IPS DF 19.7 (cell line): ENCODE results near the gene IRF2BP2.

Experiments used
- DNase-seq: peaks from one replicate; pipeline ENCODE4 v3.0.0-alpha.2; 2013; ENCODE audit warnings: low read depth, low spot score

Gene IRF2BP2

DNA sequence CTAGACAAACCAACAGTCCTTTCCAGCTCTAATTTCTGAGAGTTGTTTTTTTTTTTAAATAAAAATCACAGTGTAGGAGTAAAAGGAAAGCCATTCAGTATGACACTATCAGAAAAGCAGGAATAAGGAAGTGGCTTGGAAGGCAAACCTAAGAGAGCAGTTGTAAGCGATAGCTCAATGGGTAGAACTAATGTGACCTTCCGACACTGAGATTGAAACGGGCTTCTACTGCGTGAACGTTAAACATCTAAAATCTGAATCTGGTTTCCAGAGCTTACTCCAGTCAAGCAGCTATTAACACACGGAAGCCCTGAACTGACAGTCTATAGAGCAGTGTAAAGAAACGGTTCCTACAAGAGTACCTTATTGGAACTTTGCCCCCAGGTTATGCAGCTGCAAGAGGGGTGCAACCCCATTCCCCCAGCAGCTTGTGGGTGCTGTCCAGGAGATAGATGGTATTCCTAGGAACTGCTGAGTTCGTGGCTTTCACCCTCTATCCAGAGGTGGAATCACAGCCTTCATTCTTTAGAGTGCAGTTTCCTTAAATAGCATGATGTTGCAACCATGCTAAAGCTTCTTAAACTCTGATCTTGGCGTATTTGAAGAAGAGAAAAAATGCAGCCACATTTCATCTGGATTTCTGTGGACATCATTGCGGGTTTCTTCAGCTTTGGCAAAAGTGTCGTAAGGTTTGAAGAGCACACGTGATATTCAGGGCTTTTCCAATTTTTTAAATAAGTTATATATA lies 3.3 kb upstream of the IRF2BP2 start:
- no peak for DNase-seq

GRCh38 chr1:234612352-234613127 lies 2.6 kb upstream of the IRF2BP2 start:
- DNase-seq: no peak

- no peak for DNase-seq
These were observed 1.9 kb upstream of the IRF2BP2 start for GRCh38 chr1:234611847-234612351.

GRCh38 chr1:234611225-234611846 lies 1.4 kb upstream of the IRF2BP2 start:
- peak; percentile 86 for DNase-seq

GRCh38 chr1:234610666-234611224 lies 767 bp upstream of the IRF2BP2 start:
- no peak for DNase-seq

DNA sequence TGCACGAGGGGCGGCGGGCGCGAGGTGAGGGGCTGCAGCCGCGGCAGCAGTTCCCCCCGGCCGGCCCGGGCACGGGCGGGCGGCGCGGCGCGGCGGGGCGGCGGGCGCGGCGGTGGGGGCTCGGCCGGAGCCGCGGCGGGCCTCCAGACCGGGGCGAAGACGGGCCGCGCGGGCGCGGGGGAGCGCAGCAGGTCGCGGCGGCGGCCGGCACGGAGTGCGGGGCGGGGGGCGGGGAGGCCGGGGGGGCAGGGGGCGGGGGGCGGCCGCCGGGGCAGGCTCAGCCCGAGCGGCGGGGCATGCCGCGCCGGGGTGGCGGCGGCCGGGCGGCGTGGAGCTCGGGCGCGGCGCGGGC lies 311 bp downstream of the IRF2BP2 start:
- DNase-seq: no peak

DNA sequence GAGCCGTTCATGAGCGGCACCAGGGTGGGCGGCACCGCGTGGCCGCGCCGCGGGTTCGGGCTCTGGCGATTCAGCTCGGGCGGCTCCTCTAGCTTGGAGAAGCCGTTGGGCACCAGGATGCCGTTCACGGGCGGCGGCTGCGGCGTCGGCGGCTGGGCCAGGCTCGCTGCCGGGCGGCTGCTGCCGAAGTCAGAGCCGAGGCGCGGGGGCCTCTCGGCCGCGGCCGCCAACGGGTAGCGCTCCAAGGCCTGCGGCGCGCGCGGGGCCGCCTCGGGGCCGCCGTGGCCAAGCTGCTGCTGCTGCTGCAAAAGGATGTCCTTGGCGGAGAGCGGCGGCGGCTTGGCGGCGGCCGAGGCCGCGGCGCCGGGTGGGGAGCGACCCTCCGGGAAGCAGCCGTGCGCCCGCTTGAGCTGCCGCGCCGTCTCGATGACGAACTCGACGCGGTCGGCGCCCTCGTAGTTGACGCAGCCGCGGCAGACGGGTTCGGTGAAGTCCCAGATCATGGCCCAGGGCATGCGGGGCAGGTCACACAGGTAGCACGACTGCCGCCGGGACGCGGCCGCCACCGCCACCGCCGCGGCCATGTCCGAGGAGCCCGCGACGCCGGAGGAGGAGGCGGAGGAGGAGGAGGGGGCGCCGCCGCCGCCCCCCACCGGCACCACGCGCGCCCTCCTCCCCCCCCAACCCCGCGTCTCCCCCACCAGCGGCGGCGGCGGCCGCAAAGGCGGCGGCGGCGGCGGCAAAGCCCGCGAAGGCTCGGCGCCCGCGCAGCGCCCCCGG lies 877 bp downstream of the IRF2BP2 start:
- DNase-seq: no peak

GRCh38 chr1:234608025-234608910 lies 1.7 kb downstream of the IRF2BP2 start:
- no peak for DNase-seq

GRCh38 chr1:234607109-234608024 lies 2.6 kb downstream of the IRF2BP2 start:
- DNase-seq: no peak

DNA sequence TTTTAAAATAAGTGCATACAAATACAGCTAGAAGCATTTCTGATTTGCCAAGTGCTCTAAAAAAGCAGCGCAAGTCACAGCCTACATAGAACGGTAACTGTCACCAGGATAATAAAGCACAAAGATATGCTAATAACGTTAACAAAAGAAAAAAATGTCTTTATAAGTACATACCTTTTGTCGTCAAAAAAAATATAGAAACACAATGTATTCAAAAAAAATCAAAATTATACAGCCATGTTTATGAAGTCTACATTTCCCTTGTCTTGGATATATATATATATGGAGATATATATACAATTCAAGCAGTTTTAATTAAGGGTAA lies 3.2 kb downstream of the IRF2BP2 start:
- DNase-seq: no peak

GRCh38 chr1:234605983-234606783 lies 3.8 kb downstream of the IRF2BP2 start:
- no peak for DNase-seq

DNA sequence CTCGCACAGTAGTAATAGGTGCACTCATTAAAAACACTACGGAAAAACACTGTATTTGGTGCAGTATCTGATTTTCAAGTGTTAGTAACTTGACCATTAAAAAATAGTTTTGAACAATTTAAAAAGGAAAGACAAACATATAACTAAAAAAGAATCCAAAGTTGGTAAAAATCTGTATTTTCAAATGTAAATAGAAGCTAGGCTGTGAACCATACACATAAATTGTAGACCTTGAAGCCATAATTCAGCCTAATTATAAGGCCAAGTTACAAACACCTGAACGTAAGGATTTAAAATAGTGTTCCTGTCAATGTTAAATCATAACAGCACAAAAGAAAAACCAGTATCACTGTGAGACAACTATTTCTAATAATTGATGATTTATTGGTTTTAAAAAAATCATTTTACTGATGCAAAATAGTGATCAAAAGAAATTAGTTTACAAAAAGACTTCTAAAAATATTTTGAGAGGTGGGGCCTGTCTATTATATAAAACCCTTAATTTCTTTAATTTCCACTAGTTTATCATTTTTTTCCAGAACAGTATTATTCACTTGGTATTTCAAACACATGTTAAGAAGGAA lies 4.5 kb downstream of the IRF2BP2 start:
- DNase-seq: no peak

- DNase-seq: no peak
These were observed 5.2 kb downstream of the IRF2BP2 start for GRCh38 chr1:234604495-234605398.

DNA sequence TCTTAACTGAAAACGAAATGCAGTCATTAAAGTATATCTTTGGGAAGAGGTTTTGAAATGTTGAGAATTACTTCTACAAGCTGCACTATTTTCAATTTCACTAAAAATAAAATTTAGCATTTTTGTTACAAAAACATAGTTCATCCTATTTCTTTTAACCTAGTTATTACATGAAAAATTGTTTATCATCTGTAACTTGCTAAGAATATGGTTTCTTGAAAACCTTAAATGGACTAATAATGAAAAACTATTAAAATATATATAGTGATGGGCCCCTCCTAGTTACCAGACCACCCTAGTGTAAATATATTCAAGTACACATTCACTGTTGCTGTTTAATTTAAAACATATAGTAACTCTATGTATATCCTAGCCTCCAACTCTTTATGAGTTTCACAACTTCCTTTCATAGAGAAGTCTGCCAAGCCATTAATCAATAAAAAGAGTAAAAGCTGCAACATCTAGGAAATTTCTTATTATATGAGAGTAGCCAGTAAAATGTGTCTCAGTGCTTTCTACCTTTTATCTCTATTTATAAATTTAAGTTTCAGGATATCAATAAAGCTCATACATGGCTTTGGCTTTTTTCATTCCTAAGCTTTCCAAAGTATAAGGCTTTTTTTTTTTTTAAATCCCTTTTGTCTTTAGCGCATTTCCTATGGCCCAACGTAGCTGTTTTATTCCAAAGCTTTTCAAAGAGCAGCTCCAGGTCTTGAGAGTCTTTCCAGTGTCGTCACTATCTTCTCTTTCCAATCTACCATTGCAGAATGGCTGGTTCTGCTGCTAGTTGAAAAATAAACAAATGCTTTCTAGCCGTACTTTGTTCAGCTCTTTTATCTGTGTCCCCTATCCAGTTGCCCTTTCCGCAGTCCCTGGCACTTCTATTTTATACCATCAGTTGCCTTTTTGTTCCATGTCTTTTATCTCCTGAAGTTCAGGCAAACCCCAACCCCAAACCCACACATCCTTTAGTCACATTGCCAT lies 6.5 kb downstream of the IRF2BP2 start:
- DNase-seq: no peak

- no peak for DNase-seq
These were observed 7.4 kb downstream of the IRF2BP2 start for GRCh38 chr1:234602334-234603220.
